ENCODE measurements around the gene EXOC4.

DNA sequence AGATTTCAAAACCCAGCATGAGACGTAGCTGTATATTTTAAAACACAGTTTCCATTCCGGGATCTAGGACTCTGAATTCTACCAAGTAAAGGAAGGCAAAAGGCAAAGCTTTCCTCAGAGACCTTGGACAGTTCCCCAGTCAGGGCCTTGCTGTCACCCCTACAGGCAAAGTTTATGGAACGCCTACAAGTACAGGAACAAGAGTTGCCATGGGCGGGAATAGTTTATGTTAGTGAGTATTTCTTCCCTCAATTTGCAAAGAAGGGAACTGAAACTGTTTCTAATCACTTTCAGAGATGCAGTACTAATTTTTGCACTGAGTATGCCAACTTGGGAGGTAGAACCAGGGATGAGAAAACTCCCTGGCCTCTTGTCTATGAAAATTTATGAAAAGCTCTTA, 806.1 kb downstream of the EXOC4 start:
- TF ChIP-seq, protein P1, sequence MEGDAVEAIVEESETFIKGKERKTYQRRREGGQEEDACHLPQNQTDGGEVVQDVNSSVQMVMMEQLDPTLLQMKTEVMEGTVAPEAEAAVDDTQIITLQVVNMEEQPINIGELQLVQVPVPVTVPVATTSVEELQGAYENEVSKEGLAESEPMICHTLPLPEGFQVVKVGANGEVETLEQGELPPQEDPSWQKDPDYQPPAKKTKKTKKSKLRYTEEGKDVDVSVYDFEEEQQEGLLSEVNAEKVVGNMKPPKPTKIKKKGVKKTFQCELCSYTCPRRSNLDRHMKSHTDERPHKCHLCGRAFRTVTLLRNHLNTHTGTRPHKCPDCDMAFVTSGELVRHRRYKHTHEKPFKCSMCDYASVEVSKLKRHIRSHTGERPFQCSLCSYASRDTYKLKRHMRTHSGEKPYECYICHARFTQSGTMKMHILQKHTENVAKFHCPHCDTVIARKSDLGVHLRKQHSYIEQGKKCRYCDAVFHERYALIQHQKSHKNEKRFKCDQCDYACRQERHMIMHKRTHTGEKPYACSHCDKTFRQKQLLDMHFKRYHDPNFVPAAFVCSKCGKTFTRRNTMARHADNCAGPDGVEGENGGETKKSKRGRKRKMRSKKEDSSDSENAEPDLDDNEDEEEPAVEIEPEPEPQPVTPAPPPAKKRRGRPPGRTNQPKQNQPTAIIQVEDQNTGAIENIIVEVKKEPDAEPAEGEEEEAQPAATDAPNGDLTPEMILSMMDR (tag by site-specific recombination; IDR thresholded peaks at IDR 0.05), result no peak
- TF ChIP-seq ZNF24 (tag by site-specific recombination; IDR thresholded peaks at IDR 0.05), result no peak
- no peak for TF ChIP-seq BCL11A (tag by site-specific recombination; IDR thresholded peaks at IDR 0.05; ENCODE audit: low read depth)
- no peak for TF ChIP-seq ZNF169 (tag by site-specific recombination; IDR thresholded peaks at IDR 0.05)
